ENCODE measurements around the gene GMEB2. TPM values are rescaled to one million over a fixed set of nuclear protein-coding genes. Genes with fewer than 3 reads are reported as not detected.
A peak's percentile ranks its signal among the peaks of the same experiment; 100 is the strongest.

GMEB2 gene
- total RNA-seq, 1 experiment from 2014 or later: 19.6 TPM

DNA sequence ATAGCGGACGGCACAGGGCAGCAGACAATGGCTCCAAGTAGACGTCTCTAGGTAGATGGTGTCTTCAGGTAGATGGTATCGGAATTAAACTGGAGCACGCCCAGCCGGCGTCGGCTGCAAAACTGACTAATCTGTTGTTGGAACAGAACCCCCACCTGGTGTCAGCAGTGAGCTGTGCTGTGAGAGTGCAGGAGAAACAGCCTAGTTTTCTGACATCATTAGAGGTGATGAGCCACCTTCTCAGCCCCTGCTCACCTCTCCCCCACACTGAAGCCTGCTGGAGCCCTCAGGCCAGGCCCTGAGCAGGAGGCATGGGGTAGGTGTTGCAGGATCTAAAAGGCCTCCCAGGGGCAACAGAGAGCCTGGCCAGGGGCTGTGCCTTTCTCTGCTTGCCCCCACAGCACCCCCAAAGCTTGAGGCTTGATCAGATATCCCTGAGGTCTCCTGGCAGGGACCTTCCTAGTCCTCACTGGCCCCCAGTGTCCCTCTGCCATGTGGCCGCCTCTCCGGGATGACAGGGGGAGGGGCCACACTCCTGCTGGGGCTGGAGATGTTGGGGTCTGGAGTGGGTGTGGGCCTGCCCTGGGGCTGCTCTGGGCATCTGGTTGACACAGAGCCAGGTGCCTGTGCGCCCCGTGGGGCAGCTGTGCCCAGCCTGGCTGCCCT is 46.0 kb downstream of the GMEB2 start:
- peak; percentile 66 for TF ChIP-seq CTCF (IDR thresholded peaks at IDR 0.05; ENCODE audit: unreplicated experiment)
- POLR2A ChIA-PET: interaction anchor here (0.5 to 2.6 kb wide), 3 partner anchors 32 to 360 kb away, joined by 3 to 8 read pairs (median 4); partner anchors contain the start of gene PTK6
- Mint-ChIP-seq H3K36me3 (ENCODE audit: insufficient read depth, unreplicated experiment) (no peaks in the 10 kb centered on the region), H3K27ac (ENCODE audit: low read depth, unreplicated experiment) (no peak overlapping the region), H3K9me3 (ENCODE audit: unreplicated experiment) (no peaks in the 10 kb centered on the region), H3K4me1 (ENCODE audit: insufficient read depth, unreplicated experiment) (no peaks in the 10 kb centered on the region), H3K27me3 (ENCODE audit: insufficient read depth, unreplicated experiment) (no peaks in the 10 kb centered on the region), H3K4me3 (ENCODE audit: unreplicated experiment) (no peak overlapping the region)
- intact Hi-C loops (cut with micrococcal nuclease): loop anchor here (2.0 kb wide), 1 partner anchor 116 kb away; the partner anchor contains the start of gene TNFRSF6B
- peak; percentile 74 for DNase-seq (ENCODE audit: unreplicated experiment)
- no TSS peak for BruUV-seq (replicated peaks)
- CTCF ChIA-PET: interaction anchor here (0.7 to 1.9 kb wide), 7 partner anchors 12 to 399 kb away, joined by 3 to 9 read pairs (median 4); no protein-coding TSS in a partner anchor

- H3K27me3 Mint-ChIP-seq (ENCODE audit: insufficient read depth, unreplicated experiment): no peaks in the 10 kb centered on the region
- H3K27ac Mint-ChIP-seq (ENCODE audit: low read depth, unreplicated experiment): no peak overlapping the region
- no peaks in the 10 kb centered on the region for H3K36me3 Mint-ChIP-seq (ENCODE audit: insufficient read depth, unreplicated experiment)
- no peak for TF ChIP-seq CTCF (IDR thresholded peaks at IDR 0.05; ENCODE audit: unreplicated experiment)
- ChIA-PET POLR2A (interaction anchor here (0.6 to 1.4 kb wide), 2 partner anchors 48 to 346 kb away, joined by 3 read pairs; partner anchors contain the start of gene GMEB2), CTCF (interaction anchor here (0.6 to 1.2 kb wide), 4 partner anchors 22 to 162 kb away, joined by 3 to 5 read pairs (median 4); partner anchors contain the start of gene PTK6)
- no peaks in the 10 kb centered on the region for H3K4me1 Mint-ChIP-seq (ENCODE audit: insufficient read depth, unreplicated experiment)
- no peaks in the 10 kb centered on the region for H3K9me3 Mint-ChIP-seq (ENCODE audit: unreplicated experiment)
- intact Hi-C loops (cut with micrococcal nuclease): no loop called here
- H3K4me3 Mint-ChIP-seq (ENCODE audit: unreplicated experiment): no peak overlapping the region
- no TSS peak for BruUV-seq (replicated peaks)
- no peak for DNase-seq (ENCODE audit: unreplicated experiment)
Measured at GRCh38 chr20:63579017-63579694, 47.7 kb downstream of the GMEB2 start.

DNA sequence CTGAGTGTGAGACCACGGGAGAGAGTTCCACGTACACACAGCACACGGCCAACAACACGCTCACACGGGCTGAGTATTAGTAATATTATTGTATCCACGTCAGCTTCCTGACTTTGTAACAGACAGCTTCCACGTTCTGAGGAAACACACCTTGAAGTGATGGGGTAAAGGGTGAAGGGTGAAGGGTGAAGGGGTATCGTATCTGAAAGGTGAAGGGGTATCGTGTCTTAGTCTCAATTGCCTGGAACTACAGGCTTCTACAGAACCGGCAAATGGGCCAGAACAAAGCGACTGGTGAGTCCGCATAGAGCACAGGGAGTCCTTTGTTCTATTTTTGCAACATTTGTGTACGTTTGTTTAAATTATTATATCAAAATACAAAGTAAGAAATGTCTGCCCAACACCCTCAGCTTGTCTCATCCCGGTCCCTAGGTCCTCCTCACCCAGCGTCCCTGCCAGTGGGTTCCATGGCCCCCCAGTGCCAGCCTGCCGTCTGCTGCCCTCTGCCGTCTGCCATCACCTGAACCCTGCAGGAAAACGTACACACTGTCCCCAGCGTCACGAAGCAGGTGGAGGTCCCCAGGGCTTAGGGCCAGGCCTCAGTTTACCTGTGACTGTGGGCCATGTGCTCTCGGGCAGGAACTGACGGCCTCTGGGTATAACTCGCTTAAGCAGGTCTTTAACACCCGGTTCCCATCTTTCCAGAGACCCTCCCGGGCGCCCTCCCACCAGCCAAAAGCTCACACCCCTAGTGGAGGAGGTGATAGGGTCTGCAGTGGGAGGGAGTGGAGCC is 48.5 kb downstream of the GMEB2 start:
- CTCF ChIA-PET: interaction anchor here (0.6 to 1.1 kb wide), 5 partner anchors 21 to 637 kb away, joined by 3 to 5 read pairs (median 3); no protein-coding TSS in a partner anchor
- intact Hi-C loops (cut with micrococcal nuclease): no loop called here

More for the DNA sequence above, 48.5 kb downstream of the GMEB2 start:
- BruUV-seq (replicated peaks): no TSS peak
- no peaks in the 10 kb centered on the region for H3K4me1 Mint-ChIP-seq (ENCODE audit: insufficient read depth, unreplicated experiment)
- DNase-seq (ENCODE audit: unreplicated experiment): no peak
- H3K9me3 Mint-ChIP-seq (ENCODE audit: unreplicated experiment): no peaks in the 10 kb centered on the region
- no peak for TF ChIP-seq CTCF (IDR thresholded peaks at IDR 0.05; ENCODE audit: unreplicated experiment)
- POLR2A ChIA-PET: interaction anchor here (0.6 kb wide), 1 partner anchor 312 kb away, joined by 3 read pairs; no protein-coding TSS in a partner anchor
- no peak overlapping the region for H3K4me3 Mint-ChIP-seq (ENCODE audit: unreplicated experiment)
- no peaks in the 10 kb centered on the region for H3K36me3 Mint-ChIP-seq (ENCODE audit: insufficient read depth, unreplicated experiment)
- no peaks in the 10 kb centered on the region for H3K27me3 Mint-ChIP-seq (ENCODE audit: insufficient read depth, unreplicated experiment)
- H3K27ac Mint-ChIP-seq (ENCODE audit: low read depth, unreplicated experiment): no peak overlapping the region
